IMR-90 (cell line): Measurements from ENCODE around the gene PAXIP1. TPM values are rescaled to one million over a fixed set of nuclear protein-coding genes. Genes with fewer than 3 reads are reported as not detected.

Source experiments
- ATAC-seq: fragments of 200-7000 bp; cut with Tn5 transposase; 2 replicates; pipeline ENCODE4 v1.9.1; 2020; ENCODE audit warnings: low read depth, mild to moderate bottlenecking, moderate library complexity
- BruUV-seq: library from RNA; stranded (reverse); fragments of 400-500 nt; replicated peaks from 2 replicates; lab custom pipeline; 2021; lab: Mats Ljungman, UMichigan
- CTCF ChIA-PET: fragments of 300-600 bp; formaldehyde crosslinking; extraction: SDS; loops from one replicate; lab custom pipeline; 2021; ENCODE audit warnings: antibody characterized with exemption; lab: Yijun Ruan, JAX
- POLR2A ChIA-PET: fragments of 300-600 bp; sonication (Branson Sonifier 250); formaldehyde crosslinking; loops from one replicate; lab custom pipeline; 2022; ENCODE audit warnings: antibody characterized with exemption; ENCODE audit not compliant: unreplicated experiment; lab: Charles Lee
- DNase-seq: peaks from one replicate; pipeline ENCODE4 v3.0.0; 2013
- H2AFZ ChIP-seq: replicated peaks from 2 replicates; pipeline ENCODE3; 2013; ENCODE audit warnings: low read length, mild to moderate bottlenecking; ENCODE audit not compliant: poor library complexity
- H2AK5ac ChIP-seq: 2 replicates; pipeline ENCODE4 v1.6.1; 2013; ENCODE audit warnings: low read depth, low read length, inconsistent platforms
- H2AK9ac ChIP-seq: replicated peaks from 2 replicates; pipeline ENCODE3; 2013; ENCODE audit warnings: mild to moderate bottlenecking, low read depth, low read length, moderate library complexity; ENCODE audit not compliant: poor library complexity
- H2BK120ac ChIP-seq: 2 replicates; pipeline ENCODE4 v1.6.1; 2013; ENCODE audit warnings: low read depth, low read length, inconsistent platforms
- H2BK15ac ChIP-seq: 3 replicates; pipeline ENCODE4 v1.6.1; 2013; ENCODE audit warnings: low read depth, low read length, inconsistent platforms
- H2BK20ac ChIP-seq: 2 replicates; pipeline ENCODE4 v1.6.1; 2013; ENCODE audit warnings: low read depth, mild to moderate bottlenecking, inconsistent platforms, low read length, moderate library complexity
- H2BK5ac ChIP-seq: 2 replicates; pipeline ENCODE4 v1.6.1; 2013; ENCODE audit warnings: mild to moderate bottlenecking, low read depth, low read length, inconsistent platforms; ENCODE audit not compliant: poor library complexity, severe bottlenecking
- H3K14ac ChIP-seq: replicated peaks from 2 replicates; pipeline ENCODE4 v1.6.1; 2013; ENCODE audit warnings: low read depth, low read length, inconsistent platforms
- H3K18ac ChIP-seq: 2 replicates; pipeline ENCODE4 v1.6.1; 2013; ENCODE audit warnings: low read depth, low read length, control low read depth
- H3K23ac ChIP-seq: 2 replicates; pipeline ENCODE4 v1.6.1; 2013; ENCODE audit warnings: low read depth, low read length, inconsistent platforms
- H3K27ac ChIP-seq: 2 replicates; pipeline ENCODE4 v1.5.1; 2013; ENCODE audit warnings: mild to moderate bottlenecking, control low read depth, low read length; ENCODE audit not compliant: insufficient read depth
- H3K27me3 ChIP-seq: 2 replicates; pipeline ENCODE4 v1.6.1; 2013; ENCODE audit warnings: low read length; ENCODE audit not compliant: control insufficient read depth, insufficient read depth
- H3K36me3 ChIP-seq: 2 replicates; pipeline ENCODE4 v1.6.1; 2013; ENCODE audit warnings: low read length, mixed read lengths; ENCODE audit not compliant: control insufficient read depth, insufficient read depth
- H3K4ac ChIP-seq: 2 replicates; pipeline ENCODE4 v1.6.1; 2013; ENCODE audit warnings: low read depth, low read length, inconsistent platforms
- H3K4me1 ChIP-seq: 2 replicates; pipeline ENCODE4 v1.6.1; 2013; ENCODE audit warnings: low read length, mixed read lengths; ENCODE audit not compliant: control insufficient read depth, insufficient read depth
- H3K4me2 ChIP-seq: 2 replicates; pipeline ENCODE4 v1.6.1; 2013; ENCODE audit warnings: low read depth, mild to moderate bottlenecking, control low read depth, low read length, moderate library complexity
- H3K4me3 ChIP-seq: 2 replicates; pipeline ENCODE4 v1.5.1; 2013; ENCODE audit warnings: low read depth, mild to moderate bottlenecking, control low read depth, low read length, moderate library complexity; ENCODE audit not compliant: insufficient read depth
- H3K56ac ChIP-seq: 2 replicates; pipeline ENCODE4 v1.6.1; 2013; ENCODE audit warnings: low read length, inconsistent platforms; ENCODE audit not compliant: insufficient read depth; ENCODE audit errors: extremely low read depth
- H3K79me1 ChIP-seq, 2 experiments: 2 replicates each; pipeline ENCODE4 v1.6.1; 2013; ENCODE audit warnings: low read length in 2 of 2, inconsistent platforms in 1 of 2, low read depth in 1 of 2
- H3K9ac ChIP-seq: 2 replicates; pipeline ENCODE4 v1.6.1; 2013; ENCODE audit warnings: low read depth, low read length, control low read depth
- H3K9me1 ChIP-seq: 2 replicates; pipeline ENCODE4 v1.6.1; 2013; ENCODE audit warnings: low read length, inconsistent platforms; ENCODE audit not compliant: insufficient read depth
- H3K9me3 ChIP-seq: 2 replicates; pipeline ENCODE4 v1.6.1; 2013; ENCODE audit warnings: low read length; ENCODE audit not compliant: control insufficient read depth, insufficient read depth
- H4K20me1 ChIP-seq: 2 replicates; pipeline ENCODE4 v1.6.1; 2013; ENCODE audit warnings: low read length, inconsistent platforms; ENCODE audit not compliant: insufficient read depth
- H4K5ac ChIP-seq: 2 replicates; pipeline ENCODE4 v1.6.1; 2013; ENCODE audit warnings: mild to moderate bottlenecking, low read depth, low read length, control low read depth
- H4K8ac ChIP-seq, 2 experiments: 2 replicates each; pipeline ENCODE4 v1.6.1; 2013; ENCODE audit warnings: low read depth in 2 of 2, low read length in 2 of 2, control low read depth in 1 of 2, inconsistent platforms in 1 of 2
- H4K91ac ChIP-seq: 2 replicates; pipeline ENCODE4 v1.6.1; 2013; ENCODE audit warnings: low read depth, low read length, inconsistent platforms; ENCODE audit not compliant: insufficient read depth
- FOS ChIP-seq: fragments of 150-350 bp; IDR thresholded peaks from 2 replicates; pipeline ENCODE4 v1.6.1; 2016; ENCODE audit warnings: low read depth, low read length
- MAFK ChIP-seq: IDR thresholded peaks from 2 replicates; pipeline ENCODE4 v1.6.1; 2012; ENCODE audit warnings: low read depth, low read length, improper control_type of control experiment
- NFE2L2 ChIP-seq: fragments of 150-350 bp; IDR thresholded peaks from 2 replicates; pipeline ENCODE4 v1.6.1; 2016; ENCODE audit warnings: low read depth, mild to moderate bottlenecking, low read length
- RCOR1 ChIP-seq: IDR thresholded peaks from 2 replicates; pipeline ENCODE4 v1.6.1; 2012; ENCODE audit warnings: mild to moderate bottlenecking, low read length, improper control_type of control experiment; ENCODE audit not compliant: insufficient replicate concordance
- WGBS, 2 experiments: methylation state at CpG; one replicate each; pipeline versions ENCODE4 v1.1.5 to v1.1.7; 2013; ENCODE audit warnings: missing lambda C conversion rate in 2 of 2; ENCODE audit not compliant: insufficient read length in 1 of 2; ENCODE audit errors: extremely low coverage in 2 of 2; 5-methylcytosine and 5-hydroxymethylcytosine counted together
- dilution Hi-C: fragments of 300-500 bp; cut with HindIII; formaldehyde crosslinking; loops from one replicate; pipeline ENCODE4 v1.14.3; 2018; ENCODE audit warnings: low sequenced_read_pairs; ENCODE audit not compliant: unreplicated experiment
- in situ Hi-C: fragments of 300-500 bp; cut with MboI; formaldehyde crosslinking; loops from 3 replicates; pipeline ENCODE4 v1.14.3; 2019; ENCODE audit warnings: low sequenced_read_pairs, inconsistent platforms, mixed read lengths
- intact Hi-C: fragments of 100-400 bp; cut with micrococcal nuclease; formaldehyde crosslinking; loops from 2 replicates; pipeline ENCODE4 v1.10.0; 2022
- polyA plus RNA-seq, 3 experiments: library from polyadenylated mRNA; depleted of rRNA; stranded (reverse); fragments of >200 nt; gene quantifications; 2 replicates each; pipeline ENCODE4 v1.2.3, GENCODE V29; 2012; ENCODE audit warnings: low replicate concordance in 1 of 3
- total RNA-seq: library from RNA; depleted of rRNA; stranded (reverse); fragments of >200 nt; gene quantifications from 2 replicates; pipeline ENCODE4 v1.2.3, GENCODE V29; 2012
- TF ChIP-seq, protein P1 (sequence below): conservative IDR thresholded peaks from 2 replicates; pipeline ENCODE4 v1.5.1; 2012; ENCODE audit warnings: mild to moderate bottlenecking, low read depth, low read length, improper control_type of control experiment

PAXIP1 gene
- total and polyA plus RNA-seq, 2 of the 4 experiments (the other 2 are of a cell fraction), result 7.3 to 8.7 TPM

DNA sequence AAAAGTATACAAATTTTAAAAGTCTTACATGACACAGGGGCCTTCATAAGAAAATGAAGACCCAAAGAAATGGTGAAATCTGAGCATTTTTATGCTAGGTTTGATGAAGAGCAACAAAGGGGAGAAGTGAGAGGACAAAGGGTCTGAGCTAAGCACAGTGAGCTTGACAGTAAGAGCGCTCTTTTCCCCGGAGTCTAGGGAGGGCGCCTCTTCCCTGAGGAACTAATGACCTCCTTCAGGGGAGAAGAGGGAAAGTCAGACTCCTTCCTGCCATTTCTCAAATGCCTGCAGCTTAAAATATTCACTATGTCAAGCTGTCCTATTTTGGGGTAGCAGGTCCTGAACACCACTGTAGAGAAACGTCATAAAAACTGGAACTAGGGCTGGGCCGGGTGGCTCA lies 18.1 kb upstream of the PAXIP1 start:
- no CpG with 5 or more reads among the region's 5 CpGs for WGBS, 2 experiments
- Histone ChIP-seq H4K91ac (no peak overlapping the region), H3K18ac (no peak overlapping the region), H2AK5ac (no peak overlapping the region), H2BK5ac (no peak overlapping the region), H2BK120ac (no peak overlapping the region), H3K23ac (no peak overlapping the region), H3K9me3 (no peaks in the 10 kb centered on the region), H3K4me3 (no peak overlapping the region), H2BK15ac (no peak overlapping the region), H3K79me1 (no peaks in the 10 kb centered on the region), H3K14ac (no peak overlapping the region), H2AFZ (no peak overlapping the region), H3K4ac (no peak overlapping the region), H2AK9ac (no peak overlapping the region), H3K27ac (no peak overlapping the region), H3K4me1 (no peaks in the 10 kb centered on the region), H4K8ac (no peak overlapping the region), H4K5ac (no peak overlapping the region), H3K4me2 (no peak overlapping the region), H3K9me1 (no peaks in the 10 kb centered on the region), H3K36me3 (no peaks in the 10 kb centered on the region), H3K27me3 (no peaks in the 10 kb centered on the region), H3K9ac (no peak overlapping the region), H2BK20ac (no peak overlapping the region), H3K56ac (no peak overlapping the region), H4K20me1 (no peaks in the 10 kb centered on the region)
- no TSS peak for BruUV-seq
- no peak for ATAC-seq
- no peak for DNase-seq
- CTCF ChIA-PET, result no interaction called here
- POLR2A ChIA-PET, result no interaction called here
- no peak for TF ChIP-seq FOS
- TF ChIP-seq, protein P1, sequence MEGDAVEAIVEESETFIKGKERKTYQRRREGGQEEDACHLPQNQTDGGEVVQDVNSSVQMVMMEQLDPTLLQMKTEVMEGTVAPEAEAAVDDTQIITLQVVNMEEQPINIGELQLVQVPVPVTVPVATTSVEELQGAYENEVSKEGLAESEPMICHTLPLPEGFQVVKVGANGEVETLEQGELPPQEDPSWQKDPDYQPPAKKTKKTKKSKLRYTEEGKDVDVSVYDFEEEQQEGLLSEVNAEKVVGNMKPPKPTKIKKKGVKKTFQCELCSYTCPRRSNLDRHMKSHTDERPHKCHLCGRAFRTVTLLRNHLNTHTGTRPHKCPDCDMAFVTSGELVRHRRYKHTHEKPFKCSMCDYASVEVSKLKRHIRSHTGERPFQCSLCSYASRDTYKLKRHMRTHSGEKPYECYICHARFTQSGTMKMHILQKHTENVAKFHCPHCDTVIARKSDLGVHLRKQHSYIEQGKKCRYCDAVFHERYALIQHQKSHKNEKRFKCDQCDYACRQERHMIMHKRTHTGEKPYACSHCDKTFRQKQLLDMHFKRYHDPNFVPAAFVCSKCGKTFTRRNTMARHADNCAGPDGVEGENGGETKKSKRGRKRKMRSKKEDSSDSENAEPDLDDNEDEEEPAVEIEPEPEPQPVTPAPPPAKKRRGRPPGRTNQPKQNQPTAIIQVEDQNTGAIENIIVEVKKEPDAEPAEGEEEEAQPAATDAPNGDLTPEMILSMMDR, result no peak
- no peak for TF ChIP-seq MAFK
- no peak for TF ChIP-seq RCOR1
- no peak for TF ChIP-seq NFE2L2
- in situ Hi-C loops (no loop called here), dilution Hi-C loops (no loop called here), intact Hi-C loops (no loop called here)
